Astrocyte (in vitro differentiated cells and primary cell): ENCODE measurements around the gene GGT1.
"Not testable (repeated sequence)": the region's sequence is repeated elsewhere in the genome, so short reads cannot be mapped to it uniquely, and the experiment has no call there.

ENCODE experiments used
- EZH2 ChIP-seq: IDR thresholded peaks from 2 replicates; pipeline ENCODE4 v1.6.1; 2012; ENCODE audit warnings: mild to moderate bottlenecking, low read length, inconsistent platforms; ENCODE audit not compliant: insufficient read depth
- TF ChIP-seq, protein P1 (sequence below): IDR thresholded peaks from 2 replicates; pipeline ENCODE4 v1.5.1; 2011; ENCODE audit warnings: low read depth, mild to moderate bottlenecking, inconsistent platforms, low read length, moderate library complexity; ENCODE audit not compliant: insufficient read depth

DNA sequence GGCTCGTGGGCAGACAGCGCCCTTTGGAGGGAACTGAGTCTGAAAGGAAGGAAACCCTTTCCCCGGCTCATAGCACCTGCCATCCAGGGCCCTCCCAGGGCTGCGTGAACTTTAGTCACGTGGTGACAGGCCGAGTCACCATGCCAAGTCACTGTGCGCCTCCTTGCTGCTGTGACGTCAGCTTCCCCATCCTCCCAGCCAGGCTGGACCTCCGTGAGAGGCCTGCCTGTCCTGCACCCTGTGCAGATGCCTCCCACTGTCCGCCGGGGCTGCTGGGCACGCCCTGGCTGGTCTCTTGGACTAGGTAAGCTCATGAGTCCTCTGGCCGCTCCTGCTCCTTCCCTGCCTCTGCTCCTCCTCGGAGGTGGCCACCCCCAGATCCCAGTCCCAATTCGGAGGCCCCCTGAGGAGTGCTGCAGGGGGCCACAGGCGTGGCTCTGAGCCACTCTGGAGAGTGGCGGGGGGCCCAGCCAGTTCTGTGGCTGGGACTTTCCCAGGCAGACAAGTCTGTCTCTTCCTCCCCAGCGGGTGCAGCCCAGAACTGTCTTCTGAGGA is 4.5 kb downstream of the GGT1 start:
- TF ChIP-seq, protein P1, sequence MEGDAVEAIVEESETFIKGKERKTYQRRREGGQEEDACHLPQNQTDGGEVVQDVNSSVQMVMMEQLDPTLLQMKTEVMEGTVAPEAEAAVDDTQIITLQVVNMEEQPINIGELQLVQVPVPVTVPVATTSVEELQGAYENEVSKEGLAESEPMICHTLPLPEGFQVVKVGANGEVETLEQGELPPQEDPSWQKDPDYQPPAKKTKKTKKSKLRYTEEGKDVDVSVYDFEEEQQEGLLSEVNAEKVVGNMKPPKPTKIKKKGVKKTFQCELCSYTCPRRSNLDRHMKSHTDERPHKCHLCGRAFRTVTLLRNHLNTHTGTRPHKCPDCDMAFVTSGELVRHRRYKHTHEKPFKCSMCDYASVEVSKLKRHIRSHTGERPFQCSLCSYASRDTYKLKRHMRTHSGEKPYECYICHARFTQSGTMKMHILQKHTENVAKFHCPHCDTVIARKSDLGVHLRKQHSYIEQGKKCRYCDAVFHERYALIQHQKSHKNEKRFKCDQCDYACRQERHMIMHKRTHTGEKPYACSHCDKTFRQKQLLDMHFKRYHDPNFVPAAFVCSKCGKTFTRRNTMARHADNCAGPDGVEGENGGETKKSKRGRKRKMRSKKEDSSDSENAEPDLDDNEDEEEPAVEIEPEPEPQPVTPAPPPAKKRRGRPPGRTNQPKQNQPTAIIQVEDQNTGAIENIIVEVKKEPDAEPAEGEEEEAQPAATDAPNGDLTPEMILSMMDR: not testable (repeated sequence)
- not testable (repeated sequence) for TF ChIP-seq EZH2
